LNCaP clone FGC (cell line): ENCODE data around the gene TBC1D13.
"Not testable (repeated sequence)": the region's sequence is repeated elsewhere in the genome, so short reads cannot be mapped to it uniquely, and the experiment has no call there.

Experiments
- DNase-seq: peaks from one replicate; pipeline ENCODE4 v3.0.0-alpha.2; 2011; ENCODE audit warnings: low read depth
- H3K4me3 ChIP-seq: 2 replicates; pipeline ENCODE4 v1.5.1; 2011; ENCODE audit warnings: mild to moderate bottlenecking, low read depth, low read length, control low read depth
- TF ChIP-seq, protein P1 (sequence below): IDR thresholded peaks from 2 replicates; pipeline ENCODE4 v1.5.1; 2012; ENCODE audit warnings: mild to moderate bottlenecking; ENCODE audit not compliant: control insufficient read depth, insufficient read depth; ENCODE audit errors: extremely low read depth

TBC1D13 gene

DNA sequence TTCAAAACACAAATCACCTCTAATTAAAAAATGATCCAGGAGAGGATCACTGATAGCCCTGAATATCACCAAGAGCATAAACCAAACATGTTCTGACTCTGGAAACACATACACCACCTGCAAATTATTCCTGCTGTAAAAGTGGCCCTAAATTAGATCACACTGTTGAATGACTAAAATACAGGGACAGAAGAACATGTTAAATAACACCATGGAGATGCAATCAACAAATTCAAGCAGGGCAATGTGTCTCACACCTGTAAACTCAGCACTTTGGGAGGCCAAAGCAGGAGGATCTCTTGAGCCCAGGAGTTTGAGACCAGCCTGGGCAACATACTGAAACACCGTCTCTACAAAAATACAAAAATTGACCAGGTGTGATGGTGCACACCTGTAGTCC lies 60.8 kb downstream of the TBC1D13 start:
- TF ChIP-seq, protein P1, sequence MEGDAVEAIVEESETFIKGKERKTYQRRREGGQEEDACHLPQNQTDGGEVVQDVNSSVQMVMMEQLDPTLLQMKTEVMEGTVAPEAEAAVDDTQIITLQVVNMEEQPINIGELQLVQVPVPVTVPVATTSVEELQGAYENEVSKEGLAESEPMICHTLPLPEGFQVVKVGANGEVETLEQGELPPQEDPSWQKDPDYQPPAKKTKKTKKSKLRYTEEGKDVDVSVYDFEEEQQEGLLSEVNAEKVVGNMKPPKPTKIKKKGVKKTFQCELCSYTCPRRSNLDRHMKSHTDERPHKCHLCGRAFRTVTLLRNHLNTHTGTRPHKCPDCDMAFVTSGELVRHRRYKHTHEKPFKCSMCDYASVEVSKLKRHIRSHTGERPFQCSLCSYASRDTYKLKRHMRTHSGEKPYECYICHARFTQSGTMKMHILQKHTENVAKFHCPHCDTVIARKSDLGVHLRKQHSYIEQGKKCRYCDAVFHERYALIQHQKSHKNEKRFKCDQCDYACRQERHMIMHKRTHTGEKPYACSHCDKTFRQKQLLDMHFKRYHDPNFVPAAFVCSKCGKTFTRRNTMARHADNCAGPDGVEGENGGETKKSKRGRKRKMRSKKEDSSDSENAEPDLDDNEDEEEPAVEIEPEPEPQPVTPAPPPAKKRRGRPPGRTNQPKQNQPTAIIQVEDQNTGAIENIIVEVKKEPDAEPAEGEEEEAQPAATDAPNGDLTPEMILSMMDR = no peak
- DNase-seq = no peak

DNA sequence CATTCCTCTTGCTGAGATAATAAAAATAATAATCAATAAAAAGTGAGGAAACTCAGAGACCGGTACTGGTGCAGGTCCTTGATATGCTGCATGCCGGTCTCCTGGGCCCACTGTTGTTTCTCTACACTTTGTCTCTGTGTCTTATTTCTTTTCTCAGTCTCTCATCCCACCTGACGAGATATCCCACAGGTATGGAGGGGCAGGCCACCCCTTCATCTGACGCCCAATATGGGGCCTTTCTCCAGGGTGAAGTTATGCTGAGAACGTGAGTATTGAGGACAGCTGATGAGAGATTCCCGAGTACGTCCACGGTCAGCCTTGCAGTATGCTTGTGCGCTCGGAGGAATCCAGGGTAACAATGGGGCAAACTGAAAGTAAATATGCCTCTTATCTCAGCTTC lies 64.0 kb downstream of the TBC1D13 start:
- H3K4me3 ChIP-seq, DNase-seq: not testable (repeated sequence)

More for the DNA sequence above, 60.8 kb downstream of the TBC1D13 start:
- no peak overlapping the region for H3K4me3 ChIP-seq

DNA sequence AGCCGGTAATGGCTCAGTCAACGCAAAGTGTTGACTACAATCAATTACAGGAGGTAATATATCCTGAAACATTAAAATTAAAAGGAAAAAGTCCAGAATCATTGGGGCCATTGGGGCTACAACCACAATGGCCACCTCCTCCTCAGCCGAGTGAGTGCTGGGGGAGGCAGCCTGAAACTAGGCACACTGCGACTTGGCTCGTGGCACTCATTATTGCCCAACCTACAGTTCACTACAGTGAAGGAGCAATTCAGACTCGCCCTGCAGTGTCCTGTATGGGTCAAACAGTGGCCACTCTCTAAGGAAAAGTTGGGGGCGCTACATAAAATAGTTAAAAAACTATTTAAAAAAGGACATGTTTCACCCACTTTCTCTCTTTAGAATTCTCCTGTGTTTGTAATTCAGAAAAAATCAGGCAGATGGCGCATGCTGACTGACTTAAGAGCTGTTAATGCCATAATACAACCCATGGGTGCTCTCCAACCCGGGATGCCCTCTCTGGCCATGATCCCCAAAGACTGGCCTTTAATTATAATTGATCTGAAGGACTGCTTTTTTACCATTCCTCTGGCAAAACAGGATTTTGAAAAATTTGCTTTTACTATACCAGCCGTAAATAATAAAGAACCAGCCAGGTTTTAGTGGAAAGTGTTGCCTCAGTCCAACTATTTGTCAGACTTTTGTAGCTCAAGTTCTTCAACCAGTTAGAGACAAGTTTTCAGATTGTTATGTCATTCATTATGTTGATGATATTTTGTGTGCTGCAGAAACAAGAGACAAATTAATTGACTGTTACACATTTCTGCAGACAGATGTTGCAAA lies 64.9 kb downstream of the TBC1D13 start:
- DNase-seq, H3K4me3 ChIP-seq: not testable (repeated sequence)
- TF ChIP-seq, protein P1 = peak; percentile 61

DNA sequence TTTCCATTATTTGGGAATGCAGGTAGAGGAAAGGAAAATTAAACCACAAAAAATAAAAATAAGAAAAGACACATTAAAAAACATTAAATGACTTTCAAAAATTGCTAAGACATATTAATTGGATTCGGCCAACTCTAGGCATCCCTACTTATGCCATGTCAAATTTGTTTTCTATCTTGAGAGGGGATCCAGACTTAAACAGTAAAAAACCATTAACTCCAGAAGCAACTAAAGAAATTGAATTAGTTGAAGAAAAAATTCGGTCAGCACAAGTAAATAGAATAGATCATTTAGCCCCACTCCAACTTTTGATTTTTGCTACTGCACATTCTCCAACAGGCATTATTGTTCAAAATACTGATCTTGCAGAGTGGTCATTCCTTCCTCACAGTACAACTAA lies 65.6 kb downstream of the TBC1D13 start:
- peak overlapping the region; percentile 25 for H3K4me3 ChIP-seq
- not testable (repeated sequence) for DNase-seq

DNA sequence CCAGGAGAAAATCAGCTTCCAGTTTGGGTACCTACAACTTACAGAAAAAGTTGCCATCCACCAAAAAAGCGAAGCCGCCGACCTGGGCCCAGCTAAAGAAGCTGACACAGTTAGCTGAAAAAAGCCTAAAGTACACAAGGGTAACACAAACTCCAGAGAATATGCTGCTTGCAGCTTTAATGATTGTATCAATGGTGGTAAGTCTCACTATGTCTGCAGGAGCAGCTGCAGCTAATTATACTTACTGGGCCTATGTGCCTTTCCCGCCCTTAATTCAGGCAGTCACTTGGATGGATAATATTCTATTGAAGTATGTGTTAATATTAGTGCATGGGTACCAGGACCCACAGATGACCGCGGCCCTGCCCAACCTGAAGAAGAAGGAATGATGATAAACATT lies 67.4 kb downstream of the TBC1D13 start:
- H3K4me3 ChIP-seq, DNase-seq: not testable (repeated sequence)

DNA sequence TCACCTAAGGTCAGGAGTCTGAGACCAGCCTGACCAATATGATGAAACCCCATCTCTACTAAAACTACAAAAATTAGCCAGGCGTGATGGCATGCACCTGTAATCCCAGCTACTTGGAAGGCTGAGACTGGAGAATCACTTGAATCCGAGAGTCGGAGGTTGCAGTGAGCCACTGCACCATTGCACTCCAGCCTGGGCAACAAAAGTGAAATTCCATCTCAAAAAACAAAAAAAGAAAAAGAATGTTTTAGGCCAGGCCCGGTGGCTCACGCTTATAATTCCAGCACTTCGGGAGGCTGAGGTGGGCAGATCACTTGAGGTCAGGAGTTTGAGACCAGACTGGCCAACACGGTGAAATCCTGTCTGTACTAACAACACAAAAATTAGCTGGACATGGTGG lies 71.4 kb downstream of the TBC1D13 start:
- DNase-seq, H3K4me3 ChIP-seq: not testable (repeated sequence)
